CD4-positive, alpha-beta T cell (primary cell): ENCODE data around the gene CDH13. TPM values are rescaled to one million over a fixed set of nuclear protein-coding genes. Genes with fewer than 3 reads are reported as not detected.
A peak's percentile ranks its signal among the peaks of the same experiment; 100 is the strongest.

ENCODE experiments used
- ATAC-seq: fragments of 200-7000 bp; cut with Tn5 transposase; one replicate; pipeline ENCODE4 v1.10.0; 2022; ENCODE audit warnings: mild to moderate bottlenecking; ENCODE audit not compliant: poor library complexity
- CTCF ChIA-PET: fragments of 350-600 bp; sonication (Branson Sonifier 250); formaldehyde crosslinking; loops from one replicate; lab custom pipeline; 2021; ENCODE audit warnings: antibody characterized with exemption, inconsistent platforms; lab: Charles Lee
- POLR2A ChIA-PET: fragments of 350-600 bp; sonication (Branson Sonifier 250); formaldehyde crosslinking; loops from one replicate; lab custom pipeline; 2021; ENCODE audit warnings: antibody characterized with exemption, inconsistent platforms; lab: Charles Lee
- DNase-seq, 14 experiments: peaks; one replicate each; pipeline ENCODE4 v3.0.0-alpha.2; 2013 to 2020; ENCODE audit warnings: mixed read lengths in 2 of 14
- H3K27ac ChIP-seq, 2 donors: one replicate each; pipeline versions ENCODE4 v1.5.1 to v1.7.0; 2013; ENCODE audit warnings: low read length in 2 of 2, low read depth in 1 of 2, mild to moderate bottlenecking in 1 of 2
- H3K27me3 ChIP-seq, 2 experiments: 1 replicate in 1 of 2; 2 replicates in 1 of 2; pipeline versions ENCODE4 v1.6.1 to v1.7.0; 2013; ENCODE audit warnings: low read length in 2 of 2, control low read depth in 1 of 2, mild to moderate bottlenecking in 1 of 2, moderate library complexity in 1 of 2; ENCODE audit not compliant: insufficient read depth in 2 of 2, control insufficient read depth in 1 of 2
- H3K36me3 ChIP-seq: one replicate; pipeline ENCODE4 v1.6.1; 2013; ENCODE audit warnings: low read length, control low read depth; ENCODE audit not compliant: insufficient read depth
- H3K4me1 ChIP-seq: one replicate; pipeline ENCODE4 v1.6.1; 2013; ENCODE audit warnings: low read length, control low read depth; ENCODE audit not compliant: insufficient read depth
- H3K4me3 ChIP-seq: one replicate; pipeline ENCODE4 v1.5.1; 2013; ENCODE audit warnings: mild to moderate bottlenecking, low read length, moderate library complexity
- H3K9me3 ChIP-seq, 2 experiments: 1 replicate in 1 of 2; 2 replicates in 1 of 2; pipeline versions ENCODE4 v1.6.1 to v1.7.0; 2013; ENCODE audit warnings: low read length in 2 of 2, mild to moderate bottlenecking in 2 of 2, control low read depth in 1 of 2, moderate library complexity in 1 of 2; ENCODE audit not compliant: control insufficient read depth in 1 of 2, insufficient read depth in 1 of 2
- H3K27ac Mint-ChIP-seq: one replicate; pipeline ENCODE4 v1.8.0; 2020; ENCODE audit warnings: mixed read lengths
- H3K27me3 Mint-ChIP-seq: one replicate; pipeline ENCODE4 v1.8.0; 2021; ENCODE audit warnings: mixed read lengths
- H3K36me3 Mint-ChIP-seq: one replicate; pipeline ENCODE4 v1.8.0; 2021; ENCODE audit warnings: low read depth, mixed read lengths
- H3K4me1 Mint-ChIP-seq: one replicate; pipeline ENCODE4 v1.8.0; 2021; ENCODE audit warnings: low read depth, mixed read lengths
- H3K4me3 Mint-ChIP-seq: one replicate; pipeline ENCODE4 v1.8.0; 2020; ENCODE audit warnings: mild to moderate bottlenecking, mixed read lengths
- H3K9me3 Mint-ChIP-seq: one replicate; pipeline ENCODE4 v1.8.0; 2020; ENCODE audit warnings: mixed read lengths
- intact Hi-C, 2 experiments: fragments of 100-400 bp; cut with DNase I in 1 of 2; cut with micrococcal nuclease in 1 of 2; formaldehyde crosslinking; loops; one replicate each; pipeline versions ENCODE4 v1.15.1 to v1.9.0; 2023 to 2025; cut with DNase I, micrococcal nuclease
- total RNA-seq, 174 experiments: library from RNA in 2 of 174; stranded (reverse) in 2 of 174; gene quantifications; one replicate each; pipeline ENCODE4 v1.2.3 and lab custom pipeline; 2021 to 2026
- TF ChIP-seq, protein P1 (sequence below): fragments of 200-600 bp; IDR thresholded peaks from one replicate; pipeline ENCODE4 v1.8.0; 2022; ENCODE audit warnings: antibody characterized with exemption, mild to moderate bottlenecking

The CDH13 gene
- total RNA-seq, 2 experiments from 2014 or later = not detected

DNA sequence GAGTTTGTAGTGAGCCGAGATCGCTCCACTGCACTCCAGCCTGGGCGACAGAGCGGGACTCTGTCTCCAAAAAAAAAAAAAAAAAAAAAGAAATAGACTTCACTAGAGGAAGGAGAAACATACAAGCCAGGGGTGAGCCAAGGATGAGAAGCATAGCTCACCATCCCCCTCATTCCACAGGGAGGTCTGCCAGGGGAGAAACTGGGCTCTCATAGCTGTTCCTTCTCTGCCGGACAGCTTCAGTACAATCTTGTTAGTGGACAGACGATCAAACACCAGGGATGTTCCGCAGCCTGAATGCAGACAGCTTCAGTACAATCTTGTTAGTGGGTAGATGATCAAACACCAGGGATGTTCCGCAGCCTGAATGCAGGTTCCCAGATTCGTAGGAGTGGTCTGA, 509.6 kb downstream of the CDH13 start:
- no peak for DNase-seq
- intact Hi-C loops = no loop called here
- TF ChIP-seq, protein P1, sequence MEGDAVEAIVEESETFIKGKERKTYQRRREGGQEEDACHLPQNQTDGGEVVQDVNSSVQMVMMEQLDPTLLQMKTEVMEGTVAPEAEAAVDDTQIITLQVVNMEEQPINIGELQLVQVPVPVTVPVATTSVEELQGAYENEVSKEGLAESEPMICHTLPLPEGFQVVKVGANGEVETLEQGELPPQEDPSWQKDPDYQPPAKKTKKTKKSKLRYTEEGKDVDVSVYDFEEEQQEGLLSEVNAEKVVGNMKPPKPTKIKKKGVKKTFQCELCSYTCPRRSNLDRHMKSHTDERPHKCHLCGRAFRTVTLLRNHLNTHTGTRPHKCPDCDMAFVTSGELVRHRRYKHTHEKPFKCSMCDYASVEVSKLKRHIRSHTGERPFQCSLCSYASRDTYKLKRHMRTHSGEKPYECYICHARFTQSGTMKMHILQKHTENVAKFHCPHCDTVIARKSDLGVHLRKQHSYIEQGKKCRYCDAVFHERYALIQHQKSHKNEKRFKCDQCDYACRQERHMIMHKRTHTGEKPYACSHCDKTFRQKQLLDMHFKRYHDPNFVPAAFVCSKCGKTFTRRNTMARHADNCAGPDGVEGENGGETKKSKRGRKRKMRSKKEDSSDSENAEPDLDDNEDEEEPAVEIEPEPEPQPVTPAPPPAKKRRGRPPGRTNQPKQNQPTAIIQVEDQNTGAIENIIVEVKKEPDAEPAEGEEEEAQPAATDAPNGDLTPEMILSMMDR = no peak
- H3K4me3 ChIP-seq = no peak overlapping the region
- H3K27ac ChIP-seq = no peak overlapping the region
- no peak for ATAC-seq
- H3K36me3 ChIP-seq = no peaks in the 10 kb centered on the region
- H3K4me1 ChIP-seq = peaks cover 9% of the 10 kb centered on the region
- Mint-ChIP-seq H3K4me1 (peaks cover 10% of the 10 kb centered on the region), H3K4me3 (no peak overlapping the region), H3K27me3 (no peaks in the 10 kb centered on the region), H3K36me3 (no peaks in the 10 kb centered on the region), H3K9me3 (peaks cover under 1% of the 10 kb centered on the region), H3K27ac (no peak overlapping the region)
- H3K9me3 ChIP-seq = no peaks in the 10 kb centered on the region
- H3K27me3 ChIP-seq = no peaks in the 10 kb centered on the region
- ChIA-PET POLR2A (no interaction called here), CTCF (no interaction called here)

DNA sequence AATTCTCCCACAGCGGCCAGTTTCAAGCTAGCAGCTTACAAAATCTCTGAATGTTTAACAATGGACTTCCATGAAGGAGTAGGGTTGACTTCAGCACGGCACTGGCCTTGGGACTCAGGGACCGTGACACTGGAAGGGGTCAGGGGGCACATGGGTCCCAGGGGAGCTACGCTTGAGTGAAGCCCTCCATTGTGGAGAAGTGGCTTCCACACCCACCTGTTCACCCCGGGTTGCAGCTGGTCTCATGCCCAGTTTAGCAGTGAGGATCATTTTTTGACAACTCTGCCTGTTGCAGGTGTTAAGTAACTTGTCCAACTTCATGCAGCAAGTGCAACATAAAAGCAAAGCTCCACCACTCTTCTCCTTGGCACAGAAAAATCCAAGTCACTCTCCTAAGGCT, 510.2 kb downstream of the CDH13 start:
- peak overlapping the region; percentile 44 for H3K4me3 ChIP-seq
- no peaks in the 10 kb centered on the region for H3K36me3 ChIP-seq
- Mint-ChIP-seq H3K36me3 (no peaks in the 10 kb centered on the region), H3K9me3 (peaks cover 2% of the 10 kb centered on the region), H3K4me3 (peak overlapping the region; percentile 78), H3K4me1 (peaks cover 10% of the 10 kb centered on the region), H3K27me3 (no peaks in the 10 kb centered on the region), H3K27ac (peak overlapping the region; percentile 25)
- TF ChIP-seq, protein P1 = no peak
- no peak overlapping the region for H3K27ac ChIP-seq
- H3K27me3 ChIP-seq = no peaks in the 10 kb centered on the region
- H3K4me1 ChIP-seq = peaks cover 9% of the 10 kb centered on the region
- no peak for DNase-seq
- ChIA-PET POLR2A (no interaction called here), CTCF (no interaction called here)
- ATAC-seq = no peak
- H3K9me3 ChIP-seq = no peaks in the 10 kb centered on the region
- intact Hi-C loops = no loop called here

DNA sequence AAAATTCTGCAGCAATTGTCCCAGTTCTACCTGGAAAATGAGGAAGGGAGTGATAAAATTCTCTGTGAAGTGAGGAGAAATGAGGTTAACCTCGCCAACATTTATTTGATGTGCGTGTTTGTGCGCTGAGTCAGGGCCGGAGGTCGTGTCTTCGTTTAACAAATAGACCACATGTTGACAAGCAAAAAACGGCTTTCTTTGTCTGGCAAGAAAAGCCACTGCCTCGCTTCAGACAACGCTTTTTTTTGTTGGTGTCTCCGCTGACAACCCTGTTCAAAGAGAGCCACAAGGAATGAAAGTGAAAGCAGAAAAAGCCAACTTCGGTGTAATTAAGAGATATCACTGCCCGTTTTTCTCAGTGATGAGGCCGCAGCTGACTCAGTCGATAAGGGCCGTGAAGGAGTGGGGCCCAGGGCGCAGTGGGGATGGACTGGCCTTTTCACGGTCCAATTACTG, 510.6 kb downstream of the CDH13 start:
- CTCF ChIA-PET = no interaction called here
- peak overlapping the region; percentile 44 for H3K4me3 ChIP-seq
- intact Hi-C loops = no loop called here
- peaks cover 9% of the 10 kb centered on the region for H3K4me1 ChIP-seq
- H3K27me3 ChIP-seq = no peaks in the 10 kb centered on the region
- Mint-ChIP-seq H3K4me3 (peak overlapping the region; percentile 78), H3K9me3 (peaks cover 2% of the 10 kb centered on the region), H3K27ac (peak overlapping the region; percentile 25), H3K36me3 (no peaks in the 10 kb centered on the region), H3K27me3 (no peaks in the 10 kb centered on the region), H3K4me1 (peaks cover 10% of the 10 kb centered on the region)
- no peaks in the 10 kb centered on the region for H3K9me3 ChIP-seq
- POLR2A ChIA-PET = no interaction called here
- peak overlapping the region in 1 of 2 donors; percentile 27 for H3K27ac ChIP-seq
- ATAC-seq (peak; percentile 44), DNase-seq (peak in 3 of 14 experiments; percentile 33 to 59 (median 35))
- no peaks in the 10 kb centered on the region for H3K36me3 ChIP-seq
- TF ChIP-seq, protein P1 = no peak
